SU-DHL-6 (cell line): ENCODE results near the gene PAPSS1.

Experiments
- H2AFZ ChIP-seq: fragments of 200-600 bp; sonication (generic); 2 replicates; pipeline ENCODE4 v1.6.1; 2014; ENCODE audit warnings: low read depth, mild to moderate bottlenecking, moderate library complexity, mixed read lengths, antibody characterized with exemption, low read length; ENCODE audit not compliant: severe bottlenecking
- H3F3A ChIP-seq: fragments of 200-600 bp; shearing (Covaris generic); 2 replicates; pipeline ENCODE4 v1.6.0; 2016; ENCODE audit warnings: antibody characterized with exemption, mild to moderate bottlenecking; ENCODE audit not compliant: insufficient read depth
- H3K27ac ChIP-seq: fragments of 200-600 bp; sonication (generic); 2 replicates; pipeline ENCODE4 v1.5.1; 2016; ENCODE audit warnings: low read depth, mild to moderate bottlenecking, low read length, moderate library complexity, mixed read lengths
- H3K27me3 ChIP-seq: fragments of 200-600 bp; sonication (generic), shearing (Covaris generic); 2 replicates; pipeline ENCODE4 v1.6.0; 2014; ENCODE audit warnings: mild to moderate bottlenecking, low read length
- H3K36me3 ChIP-seq: fragments of 200-600 bp; sonication (generic); 2 replicates; pipeline ENCODE4 v1.6.1; 2014; ENCODE audit warnings: mild to moderate bottlenecking, low read length, mixed read lengths
- H3K4me2 ChIP-seq: fragments of 300-600, 200-600 bp; shearing (Covaris generic), sonication (generic); 2 replicates; pipeline ENCODE4 v1.6.0; 2014; ENCODE audit warnings: low read length, low read depth, mild to moderate bottlenecking; ENCODE audit not compliant: poor library complexity, severe bottlenecking
- H3K4me3 ChIP-seq: fragments of 200-600 bp; sonication (generic); 2 replicates; pipeline ENCODE4 v1.5.1; 2014; ENCODE audit warnings: antibody characterized with exemption, low read length, mild to moderate bottlenecking, mixed read lengths; ENCODE audit not compliant: insufficient read depth, poor library complexity, severe bottlenecking
- H3K79me2 ChIP-seq: fragments of 200-600 bp; sonication (generic); 2 replicates; pipeline ENCODE4 v1.6.1; 2014; ENCODE audit warnings: mild to moderate bottlenecking, low read length, moderate library complexity; ENCODE audit not compliant: insufficient read depth
- H3K9ac ChIP-seq: fragments of 200-600 bp; sonication (generic); 2 replicates; pipeline ENCODE4 v1.7.0; 2014; ENCODE audit warnings: mild to moderate bottlenecking, low read length
- H3K9me2 ChIP-seq: fragments of 200-600 bp; sonication (generic); replicated peaks from 2 replicates; pipeline ENCODE4 v1.6.1; 2014; ENCODE audit warnings: low read length; ENCODE audit not compliant: insufficient read depth
- H3K9me3 ChIP-seq: fragments of 200-600 bp; sonication (generic); 2 replicates; pipeline ENCODE4 v1.6.1; 2014; ENCODE audit warnings: low read length, mixed read lengths; ENCODE audit not compliant: insufficient read depth
- H4K20me1 ChIP-seq: fragments of 200-600 bp; sonication (generic); 2 replicates; pipeline ENCODE4 v1.6.1; 2014; ENCODE audit warnings: low read depth, mild to moderate bottlenecking, antibody characterized with exemption, low read length, moderate library complexity, mixed read lengths
- EZH2phosphoT487 ChIP-seq: fragments of 200-600 bp; sonication (generic), shearing (Covaris generic); conservative IDR thresholded peaks from 2 replicates; pipeline ENCODE4 v1.6.1; 2018; ENCODE audit warnings: mild to moderate bottlenecking, antibody characterized with exemption, low read length, moderate library complexity, mixed read lengths
- TF ChIP-seq, protein P1 (sequence below): fragments of 200-600 bp; sonication (generic); IDR thresholded peaks from one replicate; pipeline ENCODE4 v1.5.1; 2017; ENCODE audit warnings: antibody characterized with exemption, mild to moderate bottlenecking, low read length, moderate library complexity; ENCODE audit not compliant: insufficient read depth, poor library complexity, severe bottlenecking

The PAPSS1 gene

DNA sequence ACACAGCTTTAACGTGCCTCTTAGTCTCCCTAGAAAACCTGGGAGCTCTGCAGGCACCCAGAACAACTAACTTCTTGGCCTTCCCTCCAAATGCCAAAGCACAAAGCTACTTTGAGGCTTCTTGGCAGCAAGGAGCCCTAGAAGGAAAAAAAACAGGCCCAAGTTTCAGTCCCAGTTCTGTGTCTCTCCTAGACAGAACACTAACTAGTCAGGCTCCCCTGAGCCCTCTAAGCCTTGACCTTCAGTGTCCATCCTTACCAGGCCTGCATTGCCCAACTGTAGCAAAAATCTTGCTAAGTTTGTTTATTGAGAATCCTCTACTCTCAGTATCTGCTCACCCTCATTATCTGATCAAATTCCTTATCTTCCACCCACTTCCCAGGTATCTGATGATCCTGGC lies 79.2 kb downstream of the PAPSS1 start:
- Histone ChIP-seq H3K27ac (no peak overlapping the region), H3K4me3 (no peak overlapping the region), H3K36me3 (no peaks in the 10 kb centered on the region), H3F3A (no peaks in the 10 kb centered on the region), H3K4me2 (no peak overlapping the region), H3K9me3 (no peaks in the 10 kb centered on the region), H3K79me2 (no peaks in the 10 kb centered on the region), H4K20me1 (no peaks in the 10 kb centered on the region), H3K9me2 (no peaks in the 10 kb centered on the region), H3K9ac (no peak overlapping the region), H2AFZ (no peak overlapping the region), H3K27me3 (no peaks in the 10 kb centered on the region)
- TF ChIP-seq, protein P1, sequence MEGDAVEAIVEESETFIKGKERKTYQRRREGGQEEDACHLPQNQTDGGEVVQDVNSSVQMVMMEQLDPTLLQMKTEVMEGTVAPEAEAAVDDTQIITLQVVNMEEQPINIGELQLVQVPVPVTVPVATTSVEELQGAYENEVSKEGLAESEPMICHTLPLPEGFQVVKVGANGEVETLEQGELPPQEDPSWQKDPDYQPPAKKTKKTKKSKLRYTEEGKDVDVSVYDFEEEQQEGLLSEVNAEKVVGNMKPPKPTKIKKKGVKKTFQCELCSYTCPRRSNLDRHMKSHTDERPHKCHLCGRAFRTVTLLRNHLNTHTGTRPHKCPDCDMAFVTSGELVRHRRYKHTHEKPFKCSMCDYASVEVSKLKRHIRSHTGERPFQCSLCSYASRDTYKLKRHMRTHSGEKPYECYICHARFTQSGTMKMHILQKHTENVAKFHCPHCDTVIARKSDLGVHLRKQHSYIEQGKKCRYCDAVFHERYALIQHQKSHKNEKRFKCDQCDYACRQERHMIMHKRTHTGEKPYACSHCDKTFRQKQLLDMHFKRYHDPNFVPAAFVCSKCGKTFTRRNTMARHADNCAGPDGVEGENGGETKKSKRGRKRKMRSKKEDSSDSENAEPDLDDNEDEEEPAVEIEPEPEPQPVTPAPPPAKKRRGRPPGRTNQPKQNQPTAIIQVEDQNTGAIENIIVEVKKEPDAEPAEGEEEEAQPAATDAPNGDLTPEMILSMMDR = no peak

- no peaks in the 10 kb centered on the region for H3K36me3 ChIP-seq
- H4K20me1 ChIP-seq = no peaks in the 10 kb centered on the region
- no peak overlapping the region for H2AFZ ChIP-seq
- TF ChIP-seq EZH2phosphoT487 = no peak
- TF ChIP-seq, protein P1 = no peak
- no peaks in the 10 kb centered on the region for H3K9me3 ChIP-seq
- no peak overlapping the region for H3K4me3 ChIP-seq
- no peak overlapping the region for H3K9ac ChIP-seq
- H3F3A ChIP-seq = no peaks in the 10 kb centered on the region
- H3K27ac ChIP-seq = no peak overlapping the region
- no peak overlapping the region for H3K4me2 ChIP-seq
- no peaks in the 10 kb centered on the region for H3K9me2 ChIP-seq
- H3K79me2 ChIP-seq = no peaks in the 10 kb centered on the region
- no peaks in the 10 kb centered on the region for H3K27me3 ChIP-seq
Measured at GRCh38 chr4:107640197-107640596, 79.8 kb downstream of the PAPSS1 start.

DNA sequence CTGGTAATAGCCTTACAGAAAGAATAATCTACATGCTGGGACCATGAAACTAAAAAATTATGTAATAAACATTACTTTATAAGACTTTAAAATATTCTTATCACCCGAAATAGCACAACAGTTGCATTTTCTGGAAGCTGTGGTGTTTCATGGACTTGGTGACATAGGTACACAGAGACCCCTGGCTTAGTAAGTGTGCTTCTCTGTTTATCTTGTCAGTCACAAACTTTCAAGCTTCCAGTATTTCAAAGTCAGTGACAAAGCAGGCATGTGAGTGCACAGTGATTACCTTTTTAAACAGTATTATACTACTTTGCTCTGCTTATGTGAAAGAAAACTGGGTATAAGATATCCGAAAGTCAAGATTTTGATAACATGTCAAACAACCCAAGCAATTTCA lies 84.3 kb downstream of the PAPSS1 start:
- H3K27me3 ChIP-seq = no peaks in the 10 kb centered on the region
- no peak overlapping the region for H3K27ac ChIP-seq
- no peak overlapping the region for H3K4me2 ChIP-seq
- H3K9me2 ChIP-seq = no peaks in the 10 kb centered on the region
- H3K9ac ChIP-seq = no peak overlapping the region
- H3K4me3 ChIP-seq = no peak overlapping the region
- H3K79me2 ChIP-seq = no peaks in the 10 kb centered on the region
- no peaks in the 10 kb centered on the region for H3K36me3 ChIP-seq
- no peaks in the 10 kb centered on the region for H3K9me3 ChIP-seq
- no peaks in the 10 kb centered on the region for H4K20me1 ChIP-seq
- no peak for TF ChIP-seq EZH2phosphoT487
- TF ChIP-seq, protein P1 = no peak
- H3F3A ChIP-seq = no peaks in the 10 kb centered on the region
- H2AFZ ChIP-seq = no peak overlapping the region

- Histone ChIP-seq H4K20me1 (no peaks in the 10 kb centered on the region), H3K36me3 (no peaks in the 10 kb centered on the region), H3K9me3 (no peaks in the 10 kb centered on the region), H3F3A (no peaks in the 10 kb centered on the region), H3K79me2 (no peaks in the 10 kb centered on the region), H3K27ac (no peak overlapping the region), H2AFZ (no peak overlapping the region), H3K9ac (no peak overlapping the region), H3K27me3 (no peaks in the 10 kb centered on the region), H3K4me3 (no peak overlapping the region), H3K4me2 (no peak overlapping the region), H3K9me2 (no peaks in the 10 kb centered on the region)
- TF ChIP-seq, protein P1 = no peak
- TF ChIP-seq EZH2phosphoT487 = no peak
Measured at GRCh38 chr4:107631560-107631959, 88.5 kb downstream of the PAPSS1 start.
